CD14-positive monocyte (primary cell): ENCODE data around the gene CCDC74A. TPM values are rescaled to one million over a fixed set of nuclear protein-coding genes. Genes with fewer than 3 reads are reported as not detected.
A peak's percentile ranks its signal among the peaks of the same experiment; 100 is the strongest.
"Not testable (repeated sequence)": the region's sequence is repeated elsewhere in the genome, so short reads cannot be mapped to it uniquely, and the experiment has no call there.

Experiments
- DNase-seq, 3 donors: peaks; one replicate each; pipeline ENCODE4 v3.0.0-alpha.2; 2011 to 2022
- H2AFZ ChIP-seq: 2 replicates; pipeline ENCODE4 v1.6.0; 2012; ENCODE audit warnings: mild to moderate bottlenecking, low read depth, low read length, inconsistent platforms; ENCODE audit not compliant: insufficient read depth, poor library complexity, severe bottlenecking
- H3K27ac ChIP-seq, 2 donors: 1 replicate in 1 of 2; 2 replicates in 1 of 2; pipeline ENCODE4 v1.5.1; 2012 to 2013; ENCODE audit warnings: low read length in 2 of 2, control low read depth in 1 of 2, inconsistent platforms in 1 of 2, low read depth in 1 of 2, mild to moderate bottlenecking in 1 of 2
- H3K27me3 ChIP-seq, 2 donors: one replicate each; pipeline versions ENCODE4 v1.6.0 to v1.6.1; 2011 to 2013; ENCODE audit warnings: low read length in 2 of 2; ENCODE audit not compliant: control insufficient read depth in 2 of 2, insufficient read depth in 2 of 2
- H3K36me3 ChIP-seq, 2 donors: replicated peaks in 1 of 2; 1 replicate in 1 of 2; 2 replicates in 1 of 2; pipeline versions ENCODE4 v1.5.1 to v1.6.1; 2012 to 2013; ENCODE audit warnings: low read length in 2 of 2, control low read depth in 1 of 2, inconsistent platforms in 1 of 2, mild to moderate bottlenecking in 1 of 2; ENCODE audit not compliant: insufficient read depth in 2 of 2, control insufficient read depth in 1 of 2
- H3K4me1 ChIP-seq, 2 donors: 1 replicate in 1 of 2; 2 replicates in 1 of 2; pipeline versions ENCODE4 v1.5.1 to v1.6.1; 2012 to 2013; ENCODE audit warnings: low read length in 2 of 2, control low read depth in 1 of 2, inconsistent platforms in 1 of 2, mild to moderate bottlenecking in 1 of 2, moderate library complexity in 1 of 2; ENCODE audit not compliant: insufficient read depth in 2 of 2, control insufficient read depth in 1 of 2
- H3K4me2 ChIP-seq: replicated peaks from 2 replicates; pipeline ENCODE3; 2012; ENCODE audit warnings: low read length, moderate library complexity, mild to moderate bottlenecking; ENCODE audit not compliant: poor library complexity, severe bottlenecking; ENCODE audit errors: extremely low read depth
- H3K4me3 ChIP-seq, 3 experiments: fragments of 200-600 bp in 1 of 3; sonication (generic) in 1 of 3; replicated peaks in 1 of 3; 1 replicate in 2 of 3; 2 replicates in 1 of 3; pipeline ENCODE4 v1.5.1; 2011 to 2013; ENCODE audit warnings: low read length in 3 of 3, mild to moderate bottlenecking in 3 of 3, control low read depth in 2 of 3, low read depth in 2 of 3, inconsistent platforms in 1 of 3, moderate library complexity in 1 of 3
- H3K79me2 ChIP-seq: 2 replicates; pipeline ENCODE4 v1.6.0; 2012; ENCODE audit warnings: mild to moderate bottlenecking, control low read depth, inconsistent platforms, low read length, moderate library complexity; ENCODE audit not compliant: insufficient read depth
- H3K9ac ChIP-seq: 2 replicates; pipeline ENCODE4 v1.6.0; 2017; ENCODE audit warnings: low read length, mild to moderate bottlenecking; ENCODE audit not compliant: insufficient read depth, poor library complexity, severe bottlenecking
- H3K9me3 ChIP-seq, 2 donors: replicated peaks in 1 of 2; 1 replicate in 1 of 2; 2 replicates in 1 of 2; pipeline versions ENCODE4 v1.5.1 to v1.6.1; 2012 to 2013; ENCODE audit warnings: low read length in 2 of 2, control low read depth in 1 of 2; ENCODE audit not compliant: control insufficient read depth in 1 of 2, insufficient read depth in 1 of 2
- H4K20me1 ChIP-seq: 2 replicates; pipeline ENCODE4 v1.6.0; 2012; ENCODE audit warnings: mild to moderate bottlenecking, low read length, control low read depth, moderate library complexity; ENCODE audit not compliant: insufficient read depth
- H3K27ac Mint-ChIP-seq, 7 donors: one replicate each; pipeline ENCODE4 v1.8.0; 2020; ENCODE audit warnings: mild to moderate bottlenecking in 7 of 7, mixed read lengths in 7 of 7, moderate library complexity in 6 of 7, inconsistent platforms in 2 of 7
- H3K27me3 Mint-ChIP-seq, 3 donors: one replicate each; pipeline ENCODE4 v1.8.0; 2021 to 2022; ENCODE audit warnings: low read depth in 3 of 3, mild to moderate bottlenecking in 3 of 3, mixed read lengths in 3 of 3, moderate library complexity in 3 of 3, inconsistent platforms in 1 of 3
- H3K36me3 Mint-ChIP-seq, 2 donors: one replicate each; pipeline ENCODE4 v1.8.0; 2020; ENCODE audit warnings: mixed read lengths in 2 of 2, inconsistent platforms in 1 of 2, mild to moderate bottlenecking in 1 of 2
- H3K4me1 Mint-ChIP-seq: one replicate; pipeline ENCODE4 v1.8.0; 2020; ENCODE audit warnings: mild to moderate bottlenecking, mixed read lengths
- H3K4me3 Mint-ChIP-seq, 2 donors: one replicate each; pipeline ENCODE4 v1.8.0; 2020; ENCODE audit warnings: mild to moderate bottlenecking in 2 of 2, mixed read lengths in 2 of 2, moderate library complexity in 1 of 2
- H3K9me3 Mint-ChIP-seq, 7 donors: one replicate each; pipeline ENCODE4 v1.8.0; 2020 to 2022; ENCODE audit warnings: mixed read lengths in 7 of 7, mild to moderate bottlenecking in 6 of 7, moderate library complexity in 6 of 7, inconsistent platforms in 2 of 7
- WGBS: methylation state at CpG from one replicate; pipeline ENCODE4 v1.1.5; 2013; ENCODE audit warnings: missing lambda C conversion rate; ENCODE audit not compliant: insufficient coverage; 5-methylcytosine and 5-hydroxymethylcytosine counted together
- intact Hi-C, 2 donors: fragments of 100-400 bp; cut with micrococcal nuclease; formaldehyde crosslinking; loops; one replicate each; pipeline versions ENCODE4 v1.15.0 to v1.15.1; 2023
- polyA plus RNA-seq, 3 donors: library from polyadenylated mRNA; depleted of rRNA in 1 of 3; unstranded in 2 of 3; stranded (reverse) in 1 of 3; fragments of 300-500 nt in 2 of 3; fragments of >200 nt in 1 of 3; fragmentation: Illumina TruSeq in 2 of 3; gene quantifications; 1 replicate in 2 of 3; 2 replicates in 1 of 3; pipeline ENCODE4 v1.2.3, GENCODE V29; 2012 to 2021
- TF ChIP-seq, protein P1 (sequence below): fragments of 200-600 bp; IDR thresholded peaks from one replicate; pipeline ENCODE4 v1.8.0; 2022; ENCODE audit warnings: antibody characterized with exemption, mild to moderate bottlenecking

The CCDC74A gene
- polyA plus RNA-seq, 3 donors: not detected

DNA sequence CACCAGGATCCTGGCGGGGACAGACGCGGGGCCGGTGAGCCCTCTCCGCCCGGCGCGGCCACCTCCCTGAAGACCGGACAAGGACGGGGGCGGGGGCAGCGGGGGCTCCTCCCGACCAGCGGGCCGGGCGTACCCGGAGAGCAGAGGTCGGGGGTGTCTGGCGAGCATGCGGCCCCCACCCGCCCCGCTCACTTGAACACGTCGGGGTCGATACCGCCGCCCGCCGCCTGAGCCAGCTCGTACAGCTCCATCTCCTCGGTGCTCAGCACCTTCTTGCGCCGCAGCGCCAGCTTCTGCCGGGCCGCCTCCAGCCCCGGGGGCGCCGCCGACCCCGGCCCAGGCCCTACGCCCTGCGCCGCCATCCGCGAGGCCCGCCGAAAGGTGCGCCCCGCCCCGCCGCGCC, 35.7 kb upstream of the CCDC74A start, which contains the start of gene MZT2A:
Gene MZT2A (minus strand): TSS at position 383 of the 403 bp plus-strand sequence. CDS start 21 bp downstream, at position 362.
- not testable (repeated sequence) for H3K9me3 Mint-ChIP-seq

DNA sequence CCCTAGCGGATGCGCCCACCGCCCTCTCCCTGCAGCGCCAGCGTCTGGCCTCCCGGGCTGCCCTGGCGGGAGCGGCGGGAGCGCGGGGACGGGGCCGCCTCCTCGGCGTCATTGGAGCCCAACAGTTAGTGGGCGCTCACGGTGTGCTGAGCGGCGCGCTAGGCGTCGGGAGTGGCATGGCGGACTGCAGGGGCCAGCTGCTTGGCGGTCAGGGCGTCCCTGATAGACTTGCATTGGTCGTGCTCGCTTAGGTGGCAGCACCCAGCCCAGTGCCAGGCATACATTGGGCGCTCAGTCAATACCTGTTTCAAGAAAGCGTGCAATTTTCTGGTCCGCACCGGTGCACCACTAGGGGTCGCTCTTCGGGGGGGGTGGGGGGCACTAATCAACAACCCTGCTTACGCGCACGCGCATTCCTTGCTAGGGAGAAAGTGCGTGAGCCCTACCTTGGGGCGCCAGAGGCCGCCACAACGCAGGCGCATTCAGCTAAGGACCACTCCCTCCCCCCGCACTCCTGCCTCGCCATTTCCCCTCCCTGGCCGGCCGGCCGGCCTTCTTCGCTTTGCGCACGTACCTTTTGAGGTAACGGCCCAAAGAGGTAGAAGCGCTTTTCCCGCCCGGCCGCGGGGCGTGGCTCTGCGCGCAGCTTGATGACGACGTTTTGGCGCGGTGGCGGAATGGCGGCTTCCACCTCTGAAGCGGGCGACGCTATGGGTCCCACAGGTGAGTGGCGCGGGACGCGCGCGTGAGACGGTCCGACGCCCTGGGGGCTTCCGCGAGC, 35.1 kb upstream of the CCDC74A start:
- TF ChIP-seq, protein P1, sequence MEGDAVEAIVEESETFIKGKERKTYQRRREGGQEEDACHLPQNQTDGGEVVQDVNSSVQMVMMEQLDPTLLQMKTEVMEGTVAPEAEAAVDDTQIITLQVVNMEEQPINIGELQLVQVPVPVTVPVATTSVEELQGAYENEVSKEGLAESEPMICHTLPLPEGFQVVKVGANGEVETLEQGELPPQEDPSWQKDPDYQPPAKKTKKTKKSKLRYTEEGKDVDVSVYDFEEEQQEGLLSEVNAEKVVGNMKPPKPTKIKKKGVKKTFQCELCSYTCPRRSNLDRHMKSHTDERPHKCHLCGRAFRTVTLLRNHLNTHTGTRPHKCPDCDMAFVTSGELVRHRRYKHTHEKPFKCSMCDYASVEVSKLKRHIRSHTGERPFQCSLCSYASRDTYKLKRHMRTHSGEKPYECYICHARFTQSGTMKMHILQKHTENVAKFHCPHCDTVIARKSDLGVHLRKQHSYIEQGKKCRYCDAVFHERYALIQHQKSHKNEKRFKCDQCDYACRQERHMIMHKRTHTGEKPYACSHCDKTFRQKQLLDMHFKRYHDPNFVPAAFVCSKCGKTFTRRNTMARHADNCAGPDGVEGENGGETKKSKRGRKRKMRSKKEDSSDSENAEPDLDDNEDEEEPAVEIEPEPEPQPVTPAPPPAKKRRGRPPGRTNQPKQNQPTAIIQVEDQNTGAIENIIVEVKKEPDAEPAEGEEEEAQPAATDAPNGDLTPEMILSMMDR: peak; percentile 92
- Mint-ChIP-seq H3K4me1 (peaks cover 34% of the 10 kb centered on the region), H3K4me3 (peak overlapping the region; percentile 94 to 98), H3K9me3 (peaks cover 0 to 2% (median 0%) of the 10 kb centered on the region in 7 donors), H3K27ac (peak overlapping the region; percentile 89 to 95 (median 93)), H3K36me3 (peaks cover 5 to 8% of the 10 kb centered on the region in 2 donors), H3K27me3 (peaks cover 0 to 3% (median 0%) of the 10 kb centered on the region in 3 donors)
- Histone ChIP-seq H3K27ac (peak overlapping the region; percentile 78 to 92), H3K4me2 (peak overlapping the region; percentile 90), H4K20me1 (no peaks in the 10 kb centered on the region), H3K9me3 (no peaks in the 10 kb centered on the region), H2AFZ (peak overlapping the region; percentile 98), H3K4me3 (peak overlapping the region; percentile 70 to 98 (median 96)), H3K4me1 (peaks cover 21 to 27% of the 10 kb centered on the region in 2 donors), H3K27me3 (no peaks in the 10 kb centered on the region), H3K36me3 (no peaks in the 10 kb centered on the region), H3K79me2 (peaks cover 68% of the 10 kb centered on the region), H3K9ac (peak overlapping the region; percentile 94)
- peak; percentile 83 to 92 (median 88) for DNase-seq
- intact Hi-C loops: no loop called here
- WGBS: under 1% methylated on average over 79 of the region's 79 CpGs

More for the DNA sequence above, 35.7 kb upstream of the CCDC74A start, which contains the start of gene MZT2A:
- H3K9me3 ChIP-seq, H3K27me3 ChIP-seq, intact Hi-C loops, H3K36me3 ChIP-seq, DNase-seq, H4K20me1 ChIP-seq, H3K36me3 Mint-ChIP-seq, H3K27me3 Mint-ChIP-seq: not testable (repeated sequence)
- Histone ChIP-seq H2AFZ (peak within 1 kb of the TSS; percentile 98), H3K79me2 (peaks cover 62% of the 10 kb centered on the region), H3K4me3 (peak within 1 kb of the TSS; percentile 70 to 98 (median 96)), H3K4me1 (peaks cover 19 to 27% of the 10 kb centered on the region in 2 donors), H3K27ac (peak within 1 kb of the TSS; percentile 78 to 92), H3K9ac (peak within 1 kb of the TSS; percentile 94), H3K4me2 (peak within 1 kb of the TSS; percentile 90)
- under 1% methylated on average over 53 of the region's 53 CpGs for WGBS
- Mint-ChIP-seq H3K4me3 (peak within 1 kb of the TSS; percentile 94 to 98), H3K27ac (peak within 1 kb of the TSS; percentile 89 to 95 (median 94)), H3K4me1 (peaks cover 30% of the 10 kb centered on the region)
